Body of pancreas (tissue), 4 donors: ENCODE measurements around the gene ZNF831.

Experiments used
- CTCF ChIP-seq, 7 experiments: fragments of 450-650 bp in 4 of 7; fragments of 200-600 bp in 3 of 7; sonication (generic) in 3 of 7; IDR thresholded peaks; one replicate each; pipeline ENCODE4 v1.5.1; 2016 to 2019; ENCODE audit warnings: antibody characterized with exemption in 7 of 7
- POLR2A ChIP-seq, 3 donors: fragments of 450-650 bp; IDR thresholded peaks; one replicate each; pipeline ENCODE4 v1.6.1; 2016; ENCODE audit warnings: antibody characterized with exemption in 3 of 3, mild to moderate bottlenecking in 2 of 3

GRCh38 chr20:59151391-59151790, 12.2 kb upstream of the ZNF831 start:
- TF ChIP-seq CTCF (IDR thresholded peaks at IDR 0.05) (no peak), POLR2A (IDR thresholded peaks at IDR 0.05) (no peak)
